MM.1S (cell line): ENCODE data around the gene GNPDA1.

Source experiments
- DNase-seq: peaks from one replicate; pipeline ENCODE4 v3.0.0-alpha.2; 2015
- H2AFZ ChIP-seq: fragments of 300-600 bp; sonication (generic); 2 replicates; pipeline ENCODE4 v1.6.0; 2016; ENCODE audit warnings: antibody characterized with exemption, low read length
- H3F3A ChIP-seq: fragments of 300-600 bp; sonication (generic); 2 replicates; pipeline ENCODE4 v1.6.1; 2016; ENCODE audit warnings: mild to moderate bottlenecking, antibody characterized with exemption, low read length, moderate library complexity, mixed read lengths; ENCODE audit not compliant: insufficient read depth
- H3K27ac ChIP-seq: fragments of 300-600 bp; sonication (generic); 2 replicates; pipeline ENCODE4 v1.5.1; 2016; ENCODE audit warnings: mild to moderate bottlenecking, low read length
- H3K27me3 ChIP-seq: fragments of 300-600 bp; sonication (generic); replicated peaks from 2 replicates; pipeline ENCODE4 v1.6.0; 2016; ENCODE audit warnings: low read length; ENCODE audit not compliant: insufficient read depth
- H3K36me3 ChIP-seq: fragments of 300-600 bp; sonication (generic); replicated peaks from 2 replicates; pipeline ENCODE4 v1.6.1; 2016; ENCODE audit warnings: mild to moderate bottlenecking, low read length, mixed read lengths; ENCODE audit not compliant: insufficient read depth
- H3K4me1 ChIP-seq: fragments of 300-600 bp; sonication (generic); 2 replicates; pipeline ENCODE4 v1.6.1; 2016; ENCODE audit warnings: low read length, mixed read lengths
- H3K4me2 ChIP-seq: fragments of 300-600 bp; sonication (generic); 2 replicates; pipeline ENCODE4 v1.6.0; 2016; ENCODE audit warnings: low read depth, low read length
- H3K4me3 ChIP-seq: fragments of 300-600 bp; sonication (generic); 2 replicates; pipeline ENCODE4 v1.5.1; 2016; ENCODE audit warnings: low read length, mixed read lengths
- H3K79me2 ChIP-seq: fragments of 300-600 bp; sonication (generic); 2 replicates; pipeline ENCODE4 v1.6.1; 2016; ENCODE audit warnings: mixed run types, low read length, mixed read lengths
- H3K9ac ChIP-seq: fragments of 300-600 bp; sonication (generic); 2 replicates; pipeline ENCODE4 v1.6.1; 2016; ENCODE audit warnings: low read length, mixed read lengths
- H3K9me2 ChIP-seq: fragments of 300-600 bp; sonication (generic); replicated peaks from 2 replicates; pipeline ENCODE4 v1.6.1; 2016; ENCODE audit warnings: mild to moderate bottlenecking, low read length, mixed read lengths; ENCODE audit not compliant: insufficient read depth
- H3K9me3 ChIP-seq: fragments of 300-600 bp; sonication (generic); replicated peaks from 2 replicates; pipeline ENCODE4 v1.6.1; 2016; ENCODE audit warnings: mild to moderate bottlenecking, low read length, mixed read lengths; ENCODE audit not compliant: insufficient read depth
- H4K20me1 ChIP-seq: fragments of 300-600 bp; sonication (generic); 2 replicates; pipeline ENCODE4 v1.6.1; 2016; ENCODE audit warnings: mild to moderate bottlenecking, low read length, moderate library complexity, mixed read lengths; ENCODE audit not compliant: insufficient read depth
- EZH2 ChIP-seq: fragments of 300-600 bp; sonication (generic); optimal IDR thresholded peaks from 2 replicates; pipeline ENCODE3; 2017; ENCODE audit warnings: low read depth, mild to moderate bottlenecking, antibody characterized with exemption, low read length, mixed read lengths
- EZH2phosphoT487 ChIP-seq: fragments of 300-600 bp; sonication (generic); IDR thresholded peaks from 2 replicates; pipeline ENCODE4 v1.6.1; 2018; ENCODE audit warnings: antibody characterized with exemption, low read length
- TF ChIP-seq, protein P1 (sequence below): fragments of 300-600 bp; sonication (generic); IDR thresholded peaks from 2 replicates; pipeline ENCODE4 v1.5.1; 2016; ENCODE audit warnings: antibody characterized with exemption, low read length, mixed read lengths

The GNPDA1 gene

DNA sequence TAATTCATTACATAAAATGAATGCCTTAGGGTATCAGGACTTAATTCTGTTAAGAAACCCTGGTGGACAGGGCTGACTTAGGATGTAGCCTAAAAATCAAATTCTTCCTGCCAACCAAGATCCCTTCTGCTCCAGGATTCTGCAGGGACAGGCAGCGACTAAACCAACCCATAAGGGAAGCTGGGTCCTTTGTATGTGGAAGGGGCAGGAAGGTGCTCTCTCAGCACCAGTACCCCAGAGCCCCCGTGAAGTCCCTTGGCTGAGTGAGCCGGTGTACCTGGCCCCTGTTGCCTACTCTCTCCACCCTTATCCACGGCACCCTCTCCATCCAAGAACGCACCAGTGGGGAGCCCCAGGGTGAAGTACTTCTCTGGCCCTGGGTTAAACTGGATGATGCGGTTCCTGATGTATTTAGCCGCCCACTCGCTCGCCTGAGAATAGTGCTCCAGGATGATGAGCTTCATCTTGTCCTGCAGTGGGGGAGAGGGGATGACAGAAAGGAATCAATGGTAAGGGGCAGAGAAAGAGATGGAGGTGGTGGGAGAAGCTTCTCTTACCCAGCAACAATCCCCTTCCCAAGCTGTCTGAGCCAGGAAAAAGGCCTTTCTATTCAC lies 1.1 kb downstream of the GNPDA1 start:
- Histone ChIP-seq H3K79me2 (peaks cover 47% of the 10 kb centered on the region), H3K4me2 (peak overlapping the region; percentile 85), H4K20me1 (no peaks in the 10 kb centered on the region), H3K9ac (peak overlapping the region; percentile 94; the same call in 1 of the 2 replicates), H3F3A (peaks cover 59% of the 10 kb centered on the region), H2AFZ (no peak overlapping the region), H3K36me3 (no peaks in the 10 kb centered on the region), H3K9me3 (no peaks in the 10 kb centered on the region), H3K27me3 (no peaks in the 10 kb centered on the region), H3K4me3 (peak overlapping the region; percentile 95), H3K4me1 (peaks cover 78% of the 10 kb centered on the region), H3K9me2 (no peaks in the 10 kb centered on the region), H3K27ac (peak overlapping the region; percentile 80; the same call in 1 of the 2 replicates)
- no peak for TF ChIP-seq EZH2phosphoT487
- TF ChIP-seq EZH2, result no peak
- TF ChIP-seq, protein P1, sequence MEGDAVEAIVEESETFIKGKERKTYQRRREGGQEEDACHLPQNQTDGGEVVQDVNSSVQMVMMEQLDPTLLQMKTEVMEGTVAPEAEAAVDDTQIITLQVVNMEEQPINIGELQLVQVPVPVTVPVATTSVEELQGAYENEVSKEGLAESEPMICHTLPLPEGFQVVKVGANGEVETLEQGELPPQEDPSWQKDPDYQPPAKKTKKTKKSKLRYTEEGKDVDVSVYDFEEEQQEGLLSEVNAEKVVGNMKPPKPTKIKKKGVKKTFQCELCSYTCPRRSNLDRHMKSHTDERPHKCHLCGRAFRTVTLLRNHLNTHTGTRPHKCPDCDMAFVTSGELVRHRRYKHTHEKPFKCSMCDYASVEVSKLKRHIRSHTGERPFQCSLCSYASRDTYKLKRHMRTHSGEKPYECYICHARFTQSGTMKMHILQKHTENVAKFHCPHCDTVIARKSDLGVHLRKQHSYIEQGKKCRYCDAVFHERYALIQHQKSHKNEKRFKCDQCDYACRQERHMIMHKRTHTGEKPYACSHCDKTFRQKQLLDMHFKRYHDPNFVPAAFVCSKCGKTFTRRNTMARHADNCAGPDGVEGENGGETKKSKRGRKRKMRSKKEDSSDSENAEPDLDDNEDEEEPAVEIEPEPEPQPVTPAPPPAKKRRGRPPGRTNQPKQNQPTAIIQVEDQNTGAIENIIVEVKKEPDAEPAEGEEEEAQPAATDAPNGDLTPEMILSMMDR, result no peak
- DNase-seq, result no peak

DNA sequence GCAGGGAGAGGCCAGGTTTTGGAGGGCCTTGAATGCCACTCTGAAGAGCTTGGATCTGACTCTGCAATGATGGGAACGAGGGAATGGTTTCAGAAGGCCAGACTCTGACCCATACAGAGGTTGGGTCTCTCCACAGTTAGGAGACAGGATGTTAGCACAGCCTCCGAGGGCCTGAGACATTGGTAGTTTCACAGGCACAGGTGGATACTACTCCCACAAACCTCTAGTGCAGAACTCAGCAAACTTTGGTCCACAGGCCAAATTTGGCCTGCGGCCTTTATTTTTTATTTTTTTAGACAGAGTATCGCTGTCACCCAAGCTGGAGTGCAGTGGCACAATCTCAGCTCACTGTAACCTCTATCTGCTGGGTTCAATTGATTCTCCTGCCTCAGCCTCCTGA lies 2.9 kb downstream of the GNPDA1 start:
- peak overlapping the region; percentile 86 for H3K4me2 ChIP-seq
- H3K9me2 ChIP-seq, result no peaks in the 10 kb centered on the region
- 0 out of 2 replicates have a peak overlapping the region, but pooled peaks have one; percentile 16 for H2AFZ ChIP-seq
- TF ChIP-seq EZH2, result no peak
- TF ChIP-seq, protein P1, result no peak
- TF ChIP-seq EZH2phosphoT487, result no peak
- H4K20me1 ChIP-seq, result no peaks in the 10 kb centered on the region
- H3K4me3 ChIP-seq, result no peak overlapping the region; the same call in 1 of the 2 replicates
- peaks cover 62% of the 10 kb centered on the region for H3K79me2 ChIP-seq
- no peaks in the 10 kb centered on the region for H3K27me3 ChIP-seq
- H3K4me1 ChIP-seq, result peaks cover 69% of the 10 kb centered on the region
- no peaks in the 10 kb centered on the region for H3K36me3 ChIP-seq
- DNase-seq, result peak; percentile 86
- H3F3A ChIP-seq, result peaks cover 42% of the 10 kb centered on the region
- H3K9me3 ChIP-seq, result no peaks in the 10 kb centered on the region
- H3K9ac ChIP-seq, result peak overlapping the region; percentile 22; the same call in 1 of the 2 replicates
- H3K27ac ChIP-seq, result peak overlapping the region; percentile 80

DNA sequence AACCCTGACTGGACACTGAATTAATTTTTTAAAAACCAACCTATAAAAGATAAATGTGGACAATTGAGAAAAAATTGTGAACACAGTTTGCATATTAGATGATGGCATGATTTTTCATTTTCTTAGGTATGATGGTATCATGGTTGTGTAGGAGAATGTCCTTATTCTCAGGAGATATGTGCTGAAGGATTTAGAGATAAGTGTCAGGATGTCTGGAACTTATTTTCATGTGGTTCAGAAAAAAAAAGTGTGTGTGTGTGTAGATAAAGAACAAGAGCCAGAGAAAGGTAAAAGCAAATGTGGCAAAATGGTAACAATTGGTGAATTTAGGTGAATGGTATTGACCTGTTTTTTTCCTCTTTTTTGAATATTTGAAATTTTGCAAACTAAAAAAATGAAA lies 4.0 kb downstream of the GNPDA1 start:
- Histone ChIP-seq H3K27ac (no peak overlapping the region; the same call in 1 of the 2 replicates), H3F3A (peaks cover 40% of the 10 kb centered on the region), H3K9me3 (no peaks in the 10 kb centered on the region), H3K4me2 (no peak overlapping the region), H2AFZ (no peak overlapping the region), H3K9me2 (no peaks in the 10 kb centered on the region), H3K36me3 (peaks cover under 1% of the 10 kb centered on the region; the same call in 1 of the 2 replicates), H3K79me2 (peaks cover 72% of the 10 kb centered on the region), H3K9ac (no peak overlapping the region), H3K27me3 (no peaks in the 10 kb centered on the region), H3K4me1 (peaks cover 61% of the 10 kb centered on the region), H4K20me1 (no peaks in the 10 kb centered on the region), H3K4me3 (no peak overlapping the region)
- DNase-seq, result no peak
- TF ChIP-seq, protein P1, result no peak
- no peak for TF ChIP-seq EZH2
- no peak for TF ChIP-seq EZH2phosphoT487
